Mucosa of rectum (tissue), 2 donors: ENCODE data around the gene RHBDF1.

Source experiments
- H3K27ac ChIP-seq, 2 donors: one replicate each; pipeline ENCODE4 v1.7.0; 2013; ENCODE audit warnings: inconsistent platforms in 2 of 2, low read depth in 2 of 2, low read length in 2 of 2
- H3K27me3 ChIP-seq, 2 donors: one replicate each; pipeline ENCODE4 v1.7.0; 2013; ENCODE audit warnings: low read length in 2 of 2; ENCODE audit not compliant: control insufficient read depth in 2 of 2, insufficient read depth in 2 of 2
- H3K36me3 ChIP-seq, 2 donors: one replicate each; pipeline ENCODE4 v1.7.0; 2013; ENCODE audit warnings: low read length in 2 of 2; ENCODE audit not compliant: control insufficient read depth in 2 of 2, insufficient read depth in 2 of 2
- H3K4me1 ChIP-seq, 2 donors: one replicate each; pipeline ENCODE4 v1.7.0; 2013; ENCODE audit warnings: low read length in 2 of 2, mild to moderate bottlenecking in 1 of 2; ENCODE audit not compliant: control insufficient read depth in 2 of 2, insufficient read depth in 2 of 2
- H3K4me3 ChIP-seq, 2 donors: one replicate each; pipeline ENCODE4 v1.7.0; 2013; ENCODE audit warnings: low read length in 2 of 2
- H3K9ac ChIP-seq, 2 donors: one replicate each; pipeline ENCODE4 v1.7.0; 2013; ENCODE audit warnings: low read length in 2 of 2, low read depth in 1 of 2, mild to moderate bottlenecking in 1 of 2
- H3K9me3 ChIP-seq, 2 donors: one replicate each; pipeline ENCODE4 v1.7.0; 2013; ENCODE audit warnings: low read length in 2 of 2; ENCODE audit not compliant: control insufficient read depth in 2 of 2
- donor health status: healthy.
- donor health status: Normal muscosa, but diverticular disease.

The RHBDF1 gene

GRCh38 chr16:63998-64913, 8.2 kb downstream of the RHBDF1 start:
- H3K27ac ChIP-seq, result no peak overlapping the region
- no peak overlapping the region for H3K4me3 ChIP-seq
- no peaks in the 10 kb centered on the region for H3K27me3 ChIP-seq
- H3K4me1 ChIP-seq, result peaks cover 0 to 3% of the 10 kb centered on the region in 2 donors
- H3K9me3 ChIP-seq, result no peaks in the 10 kb centered on the region
- H3K36me3 ChIP-seq, result peaks cover 3 to 14% of the 10 kb centered on the region in 2 donors
- H3K9ac ChIP-seq, result no peak overlapping the region

- H3K36me3 ChIP-seq, result peaks cover 7 to 17% of the 10 kb centered on the region in 2 donors
- H3K27me3 ChIP-seq, result no peaks in the 10 kb centered on the region
- no peaks in the 10 kb centered on the region for H3K9me3 ChIP-seq
- H3K4me1 ChIP-seq, result peaks cover 0 to 3% of the 10 kb centered on the region in 2 donors
- no peak overlapping the region for H3K4me3 ChIP-seq
- H3K9ac ChIP-seq, result no peak overlapping the region
- H3K27ac ChIP-seq, result no peak overlapping the region
Measured at GRCh38 chr16:63466-63865, 9.0 kb downstream of the RHBDF1 start.

GRCh38 chr16:62968-63391, 9.5 kb downstream of the RHBDF1 start:
- Histone ChIP-seq H3K27ac (no peak overlapping the region), H3K27me3 (no peaks in the 10 kb centered on the region), H3K36me3 (peaks cover 12 to 20% of the 10 kb centered on the region in 2 donors), H3K9ac (no peak overlapping the region), H3K4me3 (no peak overlapping the region), H3K4me1 (peaks cover 0 to 3% of the 10 kb centered on the region in 2 donors), H3K9me3 (no peaks in the 10 kb centered on the region)

GRCh38 chr16:62283-62967, 10.0 kb downstream of the RHBDF1 start:
- H3K27me3 ChIP-seq, result no peaks in the 10 kb centered on the region
- no peak overlapping the region for H3K27ac ChIP-seq
- peaks cover 0 to 3% of the 10 kb centered on the region in 2 donors for H3K4me1 ChIP-seq
- peaks cover 13 to 25% of the 10 kb centered on the region in 2 donors for H3K36me3 ChIP-seq
- no peak overlapping the region for H3K4me3 ChIP-seq
- no peaks in the 10 kb centered on the region for H3K9me3 ChIP-seq
- no peak overlapping the region for H3K9ac ChIP-seq

- H3K9ac ChIP-seq, result no peak overlapping the region
- no peak overlapping the region for H3K27ac ChIP-seq
- H3K36me3 ChIP-seq, result peaks cover 17 to 30% of the 10 kb centered on the region in 2 donors
- H3K4me1 ChIP-seq, result peaks cover 0 to 3% of the 10 kb centered on the region in 2 donors
- H3K27me3 ChIP-seq, result no peaks in the 10 kb centered on the region
- H3K4me3 ChIP-seq, result no peak overlapping the region
- H3K9me3 ChIP-seq, result no peaks in the 10 kb centered on the region
Measured at GRCh38 chr16:61879-62281, 10.6 kb downstream of the RHBDF1 start.

- Histone ChIP-seq H3K27me3 (no peaks in the 10 kb centered on the region), H3K9me3 (no peaks in the 10 kb centered on the region), H3K27ac (no peak overlapping the region), H3K4me1 (peaks cover 0 to 3% of the 10 kb centered on the region in 2 donors), H3K4me3 (no peak overlapping the region), H3K9ac (no peak overlapping the region), H3K36me3 (peaks cover 18 to 37% of the 10 kb centered on the region in 2 donors)
Measured at GRCh38 chr16:60929-61878, 11.2 kb downstream of the RHBDF1 start.

- H3K9me3 ChIP-seq, result no peaks in the 10 kb centered on the region
- no peaks in the 10 kb centered on the region for H3K4me1 ChIP-seq
- H3K27me3 ChIP-seq, result no peaks in the 10 kb centered on the region
- peaks cover 18 to 41% of the 10 kb centered on the region in 2 donors for H3K36me3 ChIP-seq
- no peak overlapping the region for H3K27ac ChIP-seq
- no peak overlapping the region for H3K4me3 ChIP-seq
- H3K9ac ChIP-seq, result no peak overlapping the region
Measured at GRCh38 chr16:60166-60565, 12.3 kb downstream of the RHBDF1 start.

- Histone ChIP-seq H3K36me3 (peaks cover 18 to 41% of the 10 kb centered on the region in 2 donors), H3K4me3 (no peak overlapping the region), H3K27me3 (no peaks in the 10 kb centered on the region), H3K27ac (no peak overlapping the region), H3K9me3 (no peaks in the 10 kb centered on the region), H3K9ac (no peak overlapping the region), H3K4me1 (no peaks in the 10 kb centered on the region)
Measured at GRCh38 chr16:59440-60059, 12.9 kb downstream of the RHBDF1 start.
